Measurements from ENCODE around the gene SDE2.

SDE2 gene

GRCh38 chr1:226006686-226007085 lies 7.5 kb upstream of the SDE2 start:
- no peak for DNase-seq (ENCODE audit: extremely low read depth, insufficient read length)
- H3K4me3 ChIP-seq (replicated peaks; ENCODE audit: low read depth, low read length), result no peak overlapping the region
- no peaks in the 10 kb centered on the region for H3K27me3 ChIP-seq (replicated peaks; ENCODE audit: control insufficient read depth, insufficient read depth, low read length)
- no peaks in the 10 kb centered on the region for H3K36me3 ChIP-seq (ENCODE audit: control insufficient read depth, insufficient read depth, low read length)
- TF ChIP-seq CTCF (IDR thresholded peaks at IDR 0.05; ENCODE audit: insufficient read depth, low read length, poor library complexity, severe bottlenecking), result no peak

GRCh38 chr1:226004396-226004795 lies 5.3 kb upstream of the SDE2 start:
- Histone ChIP-seq H3K36me3 (ENCODE audit: control insufficient read depth, insufficient read depth, low read length) (no peaks in the 10 kb centered on the region), H3K4me3 (replicated peaks; ENCODE audit: low read depth, low read length) (no peak overlapping the region), H3K27me3 (replicated peaks; ENCODE audit: control insufficient read depth, insufficient read depth, low read length) (no peaks in the 10 kb centered on the region)
- TF ChIP-seq CTCF (IDR thresholded peaks at IDR 0.05; ENCODE audit: insufficient read depth, low read length, poor library complexity, severe bottlenecking), result no peak
- peak; percentile 47 for DNase-seq (ENCODE audit: extremely low read depth, insufficient read length)

GRCh38 chr1:226003502-226004170 lies 4.5 kb upstream of the SDE2 start:
- DNase-seq (ENCODE audit: extremely low read depth, insufficient read length), result no peak
- no peaks in the 10 kb centered on the region for H3K36me3 ChIP-seq (ENCODE audit: control insufficient read depth, insufficient read depth, low read length)

GRCh38 chr1:226002667-226003501 lies 3.7 kb upstream of the SDE2 start:
- H3K4me3 ChIP-seq (replicated peaks; ENCODE audit: low read depth, low read length), result no peak overlapping the region; the same call in 1 of the 2 replicates
- peak; percentile 31 for DNase-seq (ENCODE audit: extremely low read depth, insufficient read length)

More at GRCh38 chr1:226003502-226004170, 4.5 kb upstream of the SDE2 start:
- Histone ChIP-seq H3K27me3 (replicated peaks; ENCODE audit: control insufficient read depth, insufficient read depth, low read length) (no peaks in the 10 kb centered on the region), H3K4me3 (replicated peaks; ENCODE audit: low read depth, low read length) (no peak overlapping the region)
- TF ChIP-seq CTCF (IDR thresholded peaks at IDR 0.05; ENCODE audit: insufficient read depth, low read length, poor library complexity, severe bottlenecking), result no peak

GRCh38 chr1:226001963-226002666 lies 3.0 kb upstream of the SDE2 start:
- H3K27me3 ChIP-seq (replicated peaks; ENCODE audit: control insufficient read depth, insufficient read depth, low read length), result no peaks in the 10 kb centered on the region
- H3K4me3 ChIP-seq (replicated peaks; ENCODE audit: low read depth, low read length), result no peak overlapping the region; the same call in 1 of the 2 replicates
- DNase-seq (ENCODE audit: extremely low read depth, insufficient read length), result peak; percentile 55
- no peaks in the 10 kb centered on the region for H3K36me3 ChIP-seq (ENCODE audit: control insufficient read depth, insufficient read depth, low read length)
- no peak for TF ChIP-seq CTCF (IDR thresholded peaks at IDR 0.05; ENCODE audit: insufficient read depth, low read length, poor library complexity, severe bottlenecking)

More at GRCh38 chr1:226002667-226003501, 3.7 kb upstream of the SDE2 start:
- TF ChIP-seq CTCF (IDR thresholded peaks at IDR 0.05; ENCODE audit: insufficient read depth, low read length, poor library complexity, severe bottlenecking), result no peak
- Histone ChIP-seq H3K27me3 (replicated peaks; ENCODE audit: control insufficient read depth, insufficient read depth, low read length) (no peaks in the 10 kb centered on the region), H3K36me3 (ENCODE audit: control insufficient read depth, insufficient read depth, low read length) (no peaks in the 10 kb centered on the region)
